Colonic mucosa (tissue), 4 donors: Measurements from ENCODE around the gene IRX1. TPM values are rescaled to one million over a fixed set of nuclear protein-coding genes. Genes with fewer than 3 reads are reported as not detected.

Source experiments
- DNase-seq: peaks from one replicate; pipeline ENCODE4 v3.0.0-alpha.2; 2020
- H3K27ac ChIP-seq: fragments of 200-600 bp; one replicate; pipeline ENCODE4 v1.8.0; 2021
- H3K27me3 ChIP-seq: fragments of 200-600 bp; one replicate; pipeline ENCODE4 v1.8.0; 2021
- H3K36me3 ChIP-seq: fragments of 200-600 bp; one replicate; pipeline ENCODE4 v1.8.0; 2021
- H3K4me1 ChIP-seq: fragments of 200-600 bp; one replicate; pipeline ENCODE4 v1.8.0; 2021; ENCODE audit warnings: mild to moderate bottlenecking
- H3K4me3 ChIP-seq: fragments of 200-600 bp; one replicate; pipeline ENCODE4 v1.8.0; 2021
- H3K9ac ChIP-seq, 2 donors: one replicate each; pipeline ENCODE4 v1.7.0; 2013; ENCODE audit warnings: control low read depth in 2 of 2, low read depth in 2 of 2, low read length in 2 of 2
- H3K9me3 ChIP-seq: fragments of 200-600 bp; one replicate; pipeline ENCODE4 v1.8.0; 2021
- CTCF ChIP-seq: fragments of 200-600 bp; IDR thresholded peaks from one replicate; pipeline ENCODE4 v1.8.0; 2022; ENCODE audit warnings: antibody characterized with exemption, mild to moderate bottlenecking
- intact Hi-C: fragments of 100-400 bp; cut with DNase I; formaldehyde crosslinking; loops from one replicate; pipeline ENCODE4 v1.14.1; 2022
- total RNA-seq, 2 donors: library from RNA; stranded (reverse); fragmentation: NEBNext Ultra II Directional in 1 of 2; extraction: Animal tissue kit (Norgen Biotek cat#: 25700) in 1 of 2; gene quantifications; one replicate each; pipeline ENCODE4 v1.2.1, GENCODE V29; 2021
- donor health status: healthy.
- donor health status: DM: no; HTN: no; CAD: no.
- donor health status: DM: no; HTN: no; CAD: no.

The IRX1 gene
- total RNA-seq, 2 donors from 2014 or later: not detected

GRCh38 chr5:3590161-3590966 lies 5.3 kb upstream of the IRX1 start:
- H3K27ac ChIP-seq: no peak overlapping the region
- H3K9me3 ChIP-seq: no peaks in the 10 kb centered on the region
- H3K27me3 ChIP-seq: peaks cover 36% of the 10 kb centered on the region
- no peaks in the 10 kb centered on the region for H3K4me1 ChIP-seq
- intact Hi-C loops: no loop called here
- no peak overlapping the region for H3K9ac ChIP-seq
- TF ChIP-seq CTCF: no peak
- H3K36me3 ChIP-seq: no peaks in the 10 kb centered on the region
- H3K4me3 ChIP-seq: no peak overlapping the region
- DNase-seq: no peak

GRCh38 chr5:3590967-3591900 lies 4.4 kb upstream of the IRX1 start:
- TF ChIP-seq CTCF: no peak
- Histone ChIP-seq H3K4me3 (no peak overlapping the region), H3K36me3 (no peaks in the 10 kb centered on the region), H3K4me1 (no peaks in the 10 kb centered on the region), H3K9ac (no peak overlapping the region), H3K27ac (no peak overlapping the region), H3K27me3 (peaks cover 40% of the 10 kb centered on the region), H3K9me3 (no peaks in the 10 kb centered on the region)
- DNase-seq: no peak
- intact Hi-C loops: no loop called here

GRCh38 chr5:3592298-3592697 lies 3.3 kb upstream of the IRX1 start:
- TF ChIP-seq CTCF: no peak
- Histone ChIP-seq H3K4me1 (no peaks in the 10 kb centered on the region), H3K9ac (no peak overlapping the region), H3K27ac (no peak overlapping the region), H3K27me3 (peaks cover 48% of the 10 kb centered on the region), H3K9me3 (no peaks in the 10 kb centered on the region), H3K36me3 (no peaks in the 10 kb centered on the region), H3K4me3 (no peak overlapping the region)
- no peak for DNase-seq
- intact Hi-C loops: no loop called here

- intact Hi-C loops: no loop called here
- H3K27ac ChIP-seq: no peak overlapping the region
- H3K4me3 ChIP-seq: no peak overlapping the region
- no peaks in the 10 kb centered on the region for H3K36me3 ChIP-seq
- H3K27me3 ChIP-seq: peaks cover 54% of the 10 kb centered on the region
- no peak for DNase-seq
- no peak for TF ChIP-seq CTCF
- no peaks in the 10 kb centered on the region for H3K9me3 ChIP-seq
- H3K9ac ChIP-seq: no peak overlapping the region
- no peaks in the 10 kb centered on the region for H3K4me1 ChIP-seq
These were observed 1.7 kb upstream of the IRX1 start for GRCh38 chr5:3593771-3594509.

GRCh38 chr5:3594510-3595005 lies 1.1 kb upstream of the IRX1 start:
- intact Hi-C loops: no loop called here
- H3K4me1 ChIP-seq: no peaks in the 10 kb centered on the region
- H3K27me3 ChIP-seq: peaks cover 60% of the 10 kb centered on the region
- H3K27ac ChIP-seq: no peak overlapping the region
- no peak for DNase-seq
- H3K4me3 ChIP-seq: no peak overlapping the region
- no peaks in the 10 kb centered on the region for H3K36me3 ChIP-seq
- H3K9me3 ChIP-seq: no peaks in the 10 kb centered on the region
- no peak for TF ChIP-seq CTCF
- H3K9ac ChIP-seq: no peak overlapping the region
